ENCODE data around the gene COL1A2.

COL1A2 gene

GRCh38 chr7:94409200-94409948 is 14.7 kb downstream of the COL1A2 start:
- DNase-seq (ENCODE audit: low read depth in 2 of 3, low spot score in 2 of 3): no peak

GRCh38 chr7:94410413-94411187 is 15.9 kb downstream of the COL1A2 start:
- DNase-seq (ENCODE audit: low read depth in 2 of 3, low spot score in 2 of 3): no peak

- DNase-seq (ENCODE audit: low read depth in 2 of 3, low spot score in 2 of 3): no peak
Observed at GRCh38 chr7:94411188-94411466, 16.4 kb downstream of the COL1A2 start.

- DNase-seq (ENCODE audit: low read depth in 2 of 3, low spot score in 2 of 3): no peak
Observed at GRCh38 chr7:94412762-94413322, 18.1 kb downstream of the COL1A2 start.

GRCh38 chr7:94414481-94414880 is 19.8 kb downstream of the COL1A2 start:
- no peak for DNase-seq (ENCODE audit: low read depth in 2 of 3, low spot score in 2 of 3)

GRCh38 chr7:94414980-94415379 is 20.3 kb downstream of the COL1A2 start:
- no peak for DNase-seq (ENCODE audit: low read depth in 2 of 3, low spot score in 2 of 3)

GRCh38 chr7:94417306-94417705 is 22.6 kb downstream of the COL1A2 start:
- DNase-seq (ENCODE audit: low read depth in 2 of 3, low spot score in 2 of 3): no peak

- no peak for DNase-seq (ENCODE audit: low read depth in 2 of 3, low spot score in 2 of 3)
Observed at GRCh38 chr7:94417901-94418300, 23.2 kb downstream of the COL1A2 start.

GRCh38 chr7:94418851-94419250 is 24.2 kb downstream of the COL1A2 start:
- no peak for DNase-seq (ENCODE audit: low read depth in 2 of 3, low spot score in 2 of 3)

GRCh38 chr7:94420328-94420727 is 25.6 kb downstream of the COL1A2 start:
- no peak for DNase-seq (ENCODE audit: low read depth in 2 of 3, low spot score in 2 of 3)

GRCh38 chr7:94421681-94422080 is 27.0 kb downstream of the COL1A2 start:
- DNase-seq (ENCODE audit: low read depth in 2 of 3, low spot score in 2 of 3): no peak

GRCh38 chr7:94422136-94422535 is 27.4 kb downstream of the COL1A2 start:
- no peak for DNase-seq (ENCODE audit: low read depth in 2 of 3, low spot score in 2 of 3)

GRCh38 chr7:94422827-94423460 is 28.2 kb downstream of the COL1A2 start:
- no peak for DNase-seq (ENCODE audit: low read depth in 2 of 3, low spot score in 2 of 3)

GRCh38 chr7:94423863-94424735 is 29.4 kb downstream of the COL1A2 start:
- DNase-seq (ENCODE audit: low read depth in 2 of 3, low spot score in 2 of 3): no peak

- no peak for DNase-seq (ENCODE audit: low read depth in 2 of 3, low spot score in 2 of 3)
Observed at GRCh38 chr7:94425546-94425945, 30.9 kb downstream of the COL1A2 start.

GRCh38 chr7:94426980-94427875 is 32.5 kb downstream of the COL1A2 start:
- DNase-seq (ENCODE audit: low read depth in 2 of 3, low spot score in 2 of 3): no peak

- DNase-seq (ENCODE audit: low read depth in 2 of 3, low spot score in 2 of 3): no peak
Observed at GRCh38 chr7:94429153-94429552, 34.5 kb downstream of the COL1A2 start.

- DNase-seq (ENCODE audit: low read depth in 2 of 3, low spot score in 2 of 3): no peak
Observed at GRCh38 chr7:94431176-94431575, 36.5 kb downstream of the COL1A2 start.

- DNase-seq (ENCODE audit: low read depth in 2 of 3, low spot score in 2 of 3): no peak
Observed at GRCh38 chr7:94431619-94432280, 37.1 kb downstream of the COL1A2 start.

GRCh38 chr7:94432281-94432670 is 37.6 kb downstream of the COL1A2 start:
- no peak for DNase-seq (ENCODE audit: low read depth in 2 of 3, low spot score in 2 of 3)
